HG03103 (cell line): ENCODE results near the gene CPSF7.
A peak's percentile ranks its signal among the peaks of the same experiment; 100 is the strongest.
"Not testable (repeated sequence)": the region's sequence is repeated elsewhere in the genome, so short reads cannot be mapped to it uniquely, and the experiment has no call there.

ENCODE experiments used
- ATAC-seq: cut with Tn5 transposase; IDR thresholded peaks from one replicate; pipeline ENCODE4 v1.9.1; 2021; ENCODE audit warnings: low read depth; ENCODE audit not compliant: unreplicated experiment

CPSF7 gene

GRCh38 chr11:61390161-61390560 lies 39.6 kb downstream of the CPSF7 start:
- no peak for ATAC-seq

- ATAC-seq = no peak
Measured at GRCh38 chr11:61384271-61385242, 45.2 kb downstream of the CPSF7 start.

- not testable (repeated sequence) for ATAC-seq
Measured at GRCh38 chr11:61383859-61384258, 45.9 kb downstream of the CPSF7 start.

DNA sequence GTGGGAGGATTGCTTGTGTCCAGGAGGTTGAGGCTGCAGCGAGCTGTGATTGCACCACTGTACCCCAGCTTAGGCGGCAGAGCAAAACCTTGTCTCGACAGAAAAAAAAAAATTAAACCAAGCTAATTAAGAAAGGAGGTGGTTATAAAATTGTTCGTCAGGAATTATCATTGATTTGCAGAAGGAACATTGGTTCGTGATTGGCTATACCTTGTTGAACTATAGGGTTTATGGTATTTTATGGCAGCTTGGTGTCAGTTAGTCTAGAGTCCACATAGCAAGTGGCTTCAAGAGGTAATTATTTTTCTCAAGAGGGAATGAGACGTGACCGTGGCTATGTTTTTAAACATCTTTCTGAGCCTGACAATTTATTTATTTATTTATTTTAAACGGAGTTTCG lies 48.9 kb downstream of the CPSF7 start:
- no peak for ATAC-seq

DNA sequence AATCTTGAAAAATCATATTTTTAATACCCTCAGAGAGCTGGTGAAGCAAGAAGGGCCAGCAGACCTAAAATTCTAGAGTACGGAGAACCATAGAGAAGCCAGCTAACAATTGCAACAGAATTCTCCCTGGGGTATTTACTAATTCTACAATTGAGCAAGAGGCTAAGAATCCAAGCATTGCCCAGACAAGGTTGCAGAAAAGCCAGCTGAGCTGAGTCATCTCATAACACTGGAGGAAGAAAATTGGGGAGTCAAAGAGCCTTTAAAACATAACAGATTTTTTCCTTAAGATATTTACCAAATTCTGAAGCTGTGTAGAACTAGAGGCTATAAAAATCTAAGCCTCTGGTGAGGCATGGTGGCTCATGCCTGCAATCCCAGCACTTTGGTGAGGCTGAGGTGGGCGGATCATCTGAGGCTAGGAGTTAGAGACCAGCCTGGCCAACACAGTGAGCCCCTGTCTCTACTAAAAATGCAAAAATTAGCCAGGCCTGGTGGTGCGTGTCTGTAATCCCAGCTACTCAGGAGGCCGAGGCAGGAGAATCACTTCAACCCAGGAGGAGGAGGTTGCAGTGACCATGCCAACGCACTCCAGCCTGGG lies 51.0 kb downstream of the CPSF7 start:
- no peak for ATAC-seq

DNA sequence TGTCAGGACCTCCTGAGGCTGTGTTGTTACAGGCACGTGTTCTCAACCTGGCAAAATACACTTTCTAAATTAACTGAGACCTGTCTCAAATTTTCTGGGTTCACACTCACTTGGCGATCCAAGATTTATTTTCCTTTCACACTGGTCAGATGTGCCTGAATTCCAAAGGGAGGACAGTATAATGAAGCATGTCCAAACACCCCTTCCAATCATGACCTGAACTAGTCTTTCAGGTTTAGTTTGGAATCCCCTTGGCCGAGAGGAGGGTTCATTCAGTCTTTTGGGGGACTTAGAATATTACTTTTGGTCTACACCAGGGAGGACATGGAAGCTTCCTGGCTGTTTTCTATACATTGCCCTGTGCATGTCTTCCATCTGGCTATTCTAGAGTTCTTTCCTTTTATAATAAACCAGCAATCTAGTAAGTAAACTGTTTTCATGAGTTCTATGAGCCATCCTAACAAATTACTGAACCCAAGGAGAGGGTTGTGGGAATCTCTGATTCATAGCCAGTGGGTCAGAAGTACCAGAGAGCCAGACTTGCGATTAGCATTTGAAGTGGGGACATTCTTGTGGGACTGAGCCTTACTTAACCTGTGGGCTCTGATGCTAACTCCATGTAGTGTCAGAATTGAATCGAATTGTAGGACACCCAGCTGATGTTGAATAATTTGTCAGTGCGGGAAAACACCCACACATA lies 52.2 kb downstream of the CPSF7 start:
- ATAC-seq = no peak

DNA sequence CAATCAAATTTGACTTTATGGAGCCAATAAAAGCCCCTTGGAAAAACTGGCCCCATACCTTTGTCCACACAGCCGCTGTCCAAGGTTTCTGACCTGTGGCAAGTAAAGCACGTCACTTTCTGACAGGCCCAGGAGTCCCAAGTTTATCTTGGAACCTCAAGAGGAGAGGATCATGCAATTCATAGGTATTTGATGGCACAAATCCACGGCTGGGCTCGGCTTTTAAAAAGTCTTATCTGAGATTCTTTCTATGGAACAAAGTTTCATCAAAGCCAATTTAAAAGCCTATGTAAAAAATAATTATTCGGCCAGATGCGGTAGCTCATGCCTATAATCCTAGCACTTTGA lies 54.0 kb downstream of the CPSF7 start:
- no peak for ATAC-seq

DNA sequence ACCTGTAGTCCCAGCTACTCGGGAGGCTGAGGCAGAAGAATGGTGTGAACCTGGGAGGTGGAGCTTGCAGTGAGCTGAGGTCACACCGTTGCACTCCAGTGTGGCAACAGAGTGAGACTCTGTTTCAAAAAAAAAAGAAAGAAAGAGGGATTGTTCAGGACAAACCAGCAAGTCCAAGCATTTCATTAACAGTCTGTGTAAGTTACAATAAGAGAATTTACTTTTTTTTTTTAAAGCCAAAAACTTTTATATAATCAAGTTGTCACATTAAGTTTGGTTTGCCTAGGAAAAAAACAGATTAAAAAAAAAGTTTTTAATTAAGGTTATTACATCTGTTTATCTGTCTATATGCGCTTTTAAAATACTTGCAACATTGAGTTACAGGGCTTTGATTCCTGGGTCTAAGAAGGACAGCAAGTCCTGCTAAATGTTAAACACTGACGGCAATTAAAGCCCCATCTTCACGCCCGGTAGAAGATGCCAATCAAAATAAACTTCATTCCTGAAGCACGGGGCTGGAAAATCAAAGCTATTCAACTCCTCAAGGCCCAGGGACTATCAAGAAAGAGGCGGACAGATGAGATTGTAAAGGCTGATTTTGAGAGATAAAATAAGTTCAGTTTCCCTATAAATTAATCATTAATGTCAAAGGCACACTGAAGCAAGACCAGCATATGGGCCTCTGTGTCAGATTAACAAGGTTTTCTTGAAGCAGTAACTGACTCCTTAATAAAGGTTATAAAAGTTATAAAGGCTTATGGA lies 56.9 kb downstream of the CPSF7 start:
- ATAC-seq = no peak

- ATAC-seq = no peak
Measured at GRCh38 chr11:61370349-61371005, 59.3 kb downstream of the CPSF7 start.

GRCh38 chr11:61369372-61370348 lies 60.1 kb downstream of the CPSF7 start:
- ATAC-seq = no peak

DNA sequence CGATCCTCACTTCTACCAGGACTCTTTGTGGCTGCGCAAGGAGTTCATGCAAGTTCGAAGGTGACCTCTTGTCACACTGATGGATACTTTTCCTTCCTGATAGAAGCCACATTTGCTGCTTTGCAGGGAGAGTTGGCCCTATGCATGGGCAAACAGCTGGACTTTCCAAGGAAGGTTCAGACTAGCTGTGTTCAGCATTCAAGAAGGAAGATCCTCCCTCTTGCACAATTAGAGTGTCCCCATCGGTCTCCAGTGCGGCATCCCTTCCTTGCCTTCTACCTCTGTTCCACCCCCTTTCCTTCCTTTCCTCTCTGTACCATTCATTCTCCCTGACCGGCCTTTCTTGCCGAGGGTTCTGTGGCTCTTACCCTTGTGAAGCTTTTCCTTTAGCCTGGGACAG lies 61.1 kb downstream of the CPSF7 start:
- no peak for ATAC-seq

GRCh38 chr11:61367406-61367805 lies 62.4 kb downstream of the CPSF7 start:
- no peak for ATAC-seq

GRCh38 chr11:61364012-61364675 lies 65.6 kb downstream of the CPSF7 start:
- no peak for ATAC-seq

GRCh38 chr11:61362542-61362875 lies 67.3 kb downstream of the CPSF7 start:
- no peak for ATAC-seq

- ATAC-seq = peak; percentile 75
Measured at GRCh38 chr11:61361741-61362541, 67.8 kb downstream of the CPSF7 start, which contains the start of the genes CYB561A3 and TMEM138. TSS of gene CYB561A3 (minus strand) at chr11:61361882. CDS start at chr11:61356713, 5,169 bp downstream. TSS of gene TMEM138 (plus strand) at chr11:61362374. CDS start at chr11:61364391, 2,017 bp downstream.

GRCh38 chr11:61361237-61361740 lies 68.5 kb downstream of the CPSF7 start:
- ATAC-seq = no peak

GRCh38 chr11:61359516-61359915 lies 70.3 kb downstream of the CPSF7 start:
- ATAC-seq = no peak
